ENCODE data around the gene MYEOV. TPM values are rescaled to one million over a fixed set of nuclear protein-coding genes. Genes with fewer than 3 reads are reported as not detected.

MYEOV gene
- total RNA-seq, 2 experiments from 2014 or later, result 0.35 TPM; not detected in 1

- CTCF ChIA-PET, result interaction anchor here (0.5 to 1.1 kb wide), 2 partner anchors 35 to 98 kb away, joined by 4 to 5 read pairs; no protein-coding TSS in a partner anchor
- DNase-seq, result no peak
- intact Hi-C loops (cut with micrococcal nuclease), result no loop called here
- peaks cover 11% of the 10 kb centered on the region for H3K9me3 Mint-ChIP-seq
- no peaks in the 10 kb centered on the region for H3K4me1 Mint-ChIP-seq (ENCODE audit: low read depth)
- H3K36me3 Mint-ChIP-seq (ENCODE audit: low read depth), result no peaks in the 10 kb centered on the region
- H3K27me3 Mint-ChIP-seq (ENCODE audit: low read depth), result no peaks in the 10 kb centered on the region
- no peak overlapping the region for H3K27ac Mint-ChIP-seq
- no peak overlapping the region for H3K4me3 Mint-ChIP-seq
Observed at GRCh38 chr11:69257838-69258658, 35.9 kb upstream of the MYEOV start.

- Mint-ChIP-seq H3K27ac (no peak overlapping the region), H3K9me3 (peaks cover 6% of the 10 kb centered on the region), H3K4me1 (ENCODE audit: low read depth) (no peaks in the 10 kb centered on the region), H3K36me3 (ENCODE audit: low read depth) (no peaks in the 10 kb centered on the region), H3K4me3 (no peak overlapping the region), H3K27me3 (ENCODE audit: low read depth) (no peaks in the 10 kb centered on the region)
- no peak for DNase-seq
- CTCF ChIA-PET, result no interaction called here
- intact Hi-C loops (cut with micrococcal nuclease), result no loop called here
Observed at GRCh38 chr11:69259096-69259495, 34.9 kb upstream of the MYEOV start.

GRCh38 chr11:69260622-69261021 lies 33.3 kb upstream of the MYEOV start:
- Mint-ChIP-seq H3K27ac (no peak overlapping the region), H3K4me3 (no peak overlapping the region), H3K9me3 (peaks cover 5% of the 10 kb centered on the region), H3K36me3 (ENCODE audit: low read depth) (no peaks in the 10 kb centered on the region), H3K27me3 (ENCODE audit: low read depth) (no peaks in the 10 kb centered on the region), H3K4me1 (ENCODE audit: low read depth) (no peaks in the 10 kb centered on the region)
- CTCF ChIA-PET, result no interaction called here
- no peak for DNase-seq
- intact Hi-C loops (cut with micrococcal nuclease), result no loop called here

GRCh38 chr11:69261116-69261515 lies 32.8 kb upstream of the MYEOV start:
- no peaks in the 10 kb centered on the region for H3K36me3 Mint-ChIP-seq (ENCODE audit: low read depth)
- no peaks in the 10 kb centered on the region for H3K4me1 Mint-ChIP-seq (ENCODE audit: low read depth)
- no peaks in the 10 kb centered on the region for H3K9me3 Mint-ChIP-seq
- no peak overlapping the region for H3K27ac Mint-ChIP-seq
- CTCF ChIA-PET, result no interaction called here
- H3K27me3 Mint-ChIP-seq (ENCODE audit: low read depth), result no peaks in the 10 kb centered on the region
- intact Hi-C loops (cut with micrococcal nuclease), result no loop called here
- DNase-seq, result no peak
- no peak overlapping the region for H3K4me3 Mint-ChIP-seq

- Mint-ChIP-seq H3K4me3 (no peak overlapping the region), H3K36me3 (ENCODE audit: low read depth) (no peaks in the 10 kb centered on the region), H3K27me3 (ENCODE audit: low read depth) (no peaks in the 10 kb centered on the region), H3K27ac (no peak overlapping the region), H3K9me3 (no peaks in the 10 kb centered on the region), H3K4me1 (ENCODE audit: low read depth) (no peaks in the 10 kb centered on the region)
- CTCF ChIA-PET, result no interaction called here
- no peak for DNase-seq
- intact Hi-C loops (cut with micrococcal nuclease), result no loop called here
Observed at GRCh38 chr11:69262918-69263735, 30.8 kb upstream of the MYEOV start.

- Mint-ChIP-seq H3K4me1 (ENCODE audit: low read depth) (no peaks in the 10 kb centered on the region), H3K27me3 (ENCODE audit: low read depth) (no peaks in the 10 kb centered on the region), H3K27ac (no peak overlapping the region), H3K9me3 (no peaks in the 10 kb centered on the region), H3K36me3 (ENCODE audit: low read depth) (no peaks in the 10 kb centered on the region), H3K4me3 (no peak overlapping the region)
- CTCF ChIA-PET, result no interaction called here
- intact Hi-C loops (cut with micrococcal nuclease), result no loop called here
- no peak for DNase-seq
Observed at GRCh38 chr11:69263736-69264052, 30.3 kb upstream of the MYEOV start.

- Mint-ChIP-seq H3K27me3 (ENCODE audit: low read depth) (no peaks in the 10 kb centered on the region), H3K9me3 (no peaks in the 10 kb centered on the region), H3K4me3 (no peak overlapping the region), H3K36me3 (ENCODE audit: low read depth) (no peaks in the 10 kb centered on the region), H3K27ac (no peak overlapping the region), H3K4me1 (ENCODE audit: low read depth) (no peaks in the 10 kb centered on the region)
- intact Hi-C loops (cut with micrococcal nuclease), result no loop called here
- CTCF ChIA-PET, result no interaction called here
- DNase-seq, result no peak
Observed at GRCh38 chr11:69264486-69264885, 29.5 kb upstream of the MYEOV start.

- Mint-ChIP-seq H3K4me1 (ENCODE audit: low read depth) (no peaks in the 10 kb centered on the region), H3K9me3 (no peaks in the 10 kb centered on the region), H3K27me3 (ENCODE audit: low read depth) (no peaks in the 10 kb centered on the region), H3K36me3 (ENCODE audit: low read depth) (no peaks in the 10 kb centered on the region), H3K27ac (no peak overlapping the region), H3K4me3 (no peak overlapping the region)
- no peak for DNase-seq
- CTCF ChIA-PET, result no interaction called here
- intact Hi-C loops (cut with micrococcal nuclease), result no loop called here
Observed at GRCh38 chr11:69265210-69265609, 28.7 kb upstream of the MYEOV start.

- intact Hi-C loops (cut with micrococcal nuclease), result no loop called here
- Mint-ChIP-seq H3K4me1 (ENCODE audit: low read depth) (no peaks in the 10 kb centered on the region), H3K27me3 (ENCODE audit: low read depth) (no peaks in the 10 kb centered on the region), H3K9me3 (no peaks in the 10 kb centered on the region), H3K27ac (no peak overlapping the region), H3K36me3 (ENCODE audit: low read depth) (no peaks in the 10 kb centered on the region), H3K4me3 (no peak overlapping the region)
- DNase-seq, result no peak
- CTCF ChIA-PET, result no interaction called here
Observed at GRCh38 chr11:69265911-69266510, 27.9 kb upstream of the MYEOV start.

GRCh38 chr11:69267395-69267805 lies 26.6 kb upstream of the MYEOV start:
- CTCF ChIA-PET, result no interaction called here
- no peaks in the 10 kb centered on the region for H3K27me3 Mint-ChIP-seq (ENCODE audit: low read depth)

GRCh38 chr11:69268911-69269310 lies 25.0 kb upstream of the MYEOV start:
- no peak for DNase-seq
- intact Hi-C loops (cut with micrococcal nuclease), result no loop called here
- Mint-ChIP-seq H3K4me3 (no peak overlapping the region), H3K9me3 (no peaks in the 10 kb centered on the region), H3K36me3 (ENCODE audit: low read depth) (no peaks in the 10 kb centered on the region), H3K27ac (no peak overlapping the region), H3K27me3 (ENCODE audit: low read depth) (no peaks in the 10 kb centered on the region), H3K4me1 (ENCODE audit: low read depth) (no peaks in the 10 kb centered on the region)
- CTCF ChIA-PET, result no interaction called here

More at GRCh38 chr11:69267395-69267805, 26.6 kb upstream of the MYEOV start:
- DNase-seq, result no peak
- H3K9me3 Mint-ChIP-seq, result no peaks in the 10 kb centered on the region
- no peaks in the 10 kb centered on the region for H3K36me3 Mint-ChIP-seq (ENCODE audit: low read depth)
- no peak overlapping the region for H3K4me3 Mint-ChIP-seq
- no peak overlapping the region for H3K27ac Mint-ChIP-seq
- intact Hi-C loops (cut with micrococcal nuclease), result no loop called here
- H3K4me1 Mint-ChIP-seq (ENCODE audit: low read depth), result no peaks in the 10 kb centered on the region

GRCh38 chr11:69269388-69269787 lies 24.6 kb upstream of the MYEOV start:
- Mint-ChIP-seq H3K9me3 (no peaks in the 10 kb centered on the region), H3K4me3 (no peak overlapping the region), H3K36me3 (ENCODE audit: low read depth) (no peaks in the 10 kb centered on the region), H3K4me1 (ENCODE audit: low read depth) (no peaks in the 10 kb centered on the region), H3K27me3 (ENCODE audit: low read depth) (no peaks in the 10 kb centered on the region), H3K27ac (no peak overlapping the region)
- CTCF ChIA-PET, result no interaction called here
- DNase-seq, result no peak
- intact Hi-C loops (cut with micrococcal nuclease), result no loop called here

Data from activated naive CD4-positive, alpha-beta T cell treated with anti-CD3 and anti-CD28 coated beads for 36 hours (primary cell).